Lower lobe of right lung (tissue), 2 donors: ENCODE measurements around the gene HS6ST1. TPM values are rescaled to one million over a fixed set of nuclear protein-coding genes. Genes with fewer than 3 reads are reported as not detected.

ENCODE experiments used
- ATAC-seq, 2 donors: fragments of 200-7000 bp; cut with Tn5 transposase; one replicate each; pipeline ENCODE4 v1.9.1; 2020 to 2022; ENCODE audit warnings: mild to moderate bottlenecking in 2 of 2, moderate library complexity in 2 of 2
- DNase-seq: peaks from one replicate; pipeline ENCODE4 v3.0.0-alpha.2; 2020
- H3K27ac ChIP-seq: fragments of 200-600 bp; one replicate; pipeline ENCODE4 v1.8.0; 2022
- H3K27me3 ChIP-seq: fragments of 200-600 bp; one replicate; pipeline ENCODE4 v1.8.0; 2022; ENCODE audit warnings: low read depth
- H3K36me3 ChIP-seq: fragments of 200-600 bp; one replicate; pipeline ENCODE4 v1.8.0; 2022; ENCODE audit warnings: mild to moderate bottlenecking
- H3K4me1 ChIP-seq: fragments of 200-600 bp; one replicate; pipeline ENCODE4 v1.8.0; 2022
- H3K4me3 ChIP-seq: fragments of 200-600 bp; one replicate; pipeline ENCODE4 v1.8.0; 2022; ENCODE audit warnings: mild to moderate bottlenecking
- H3K9me3 ChIP-seq: fragments of 200-600 bp; one replicate; pipeline ENCODE4 v1.8.0; 2022
- CTCF ChIP-seq: fragments of 200-600 bp; IDR thresholded peaks from one replicate; pipeline ENCODE4 v1.8.0; 2022; ENCODE audit warnings: antibody characterized with exemption, mild to moderate bottlenecking
- intact Hi-C: fragments of 100-400 bp; cut with DNase I; formaldehyde crosslinking; loops from one replicate; pipeline ENCODE4 v1.11.0; 2022
- total RNA-seq: library from RNA; stranded (reverse); fragmentation: NEBNext Ultra II Directional; extraction: Animal tissue kit (Norgen Biotek cat#: 25700); gene quantifications from one replicate; pipeline ENCODE4 v1.2.1, GENCODE V29; 2021
- donor health status: DM: no; HTN: yes; CAD: no; lungs with severe emphysema.

HS6ST1 gene
- total RNA-seq, 1 donor from 2014 or later, result 26.3 TPM

DNA sequence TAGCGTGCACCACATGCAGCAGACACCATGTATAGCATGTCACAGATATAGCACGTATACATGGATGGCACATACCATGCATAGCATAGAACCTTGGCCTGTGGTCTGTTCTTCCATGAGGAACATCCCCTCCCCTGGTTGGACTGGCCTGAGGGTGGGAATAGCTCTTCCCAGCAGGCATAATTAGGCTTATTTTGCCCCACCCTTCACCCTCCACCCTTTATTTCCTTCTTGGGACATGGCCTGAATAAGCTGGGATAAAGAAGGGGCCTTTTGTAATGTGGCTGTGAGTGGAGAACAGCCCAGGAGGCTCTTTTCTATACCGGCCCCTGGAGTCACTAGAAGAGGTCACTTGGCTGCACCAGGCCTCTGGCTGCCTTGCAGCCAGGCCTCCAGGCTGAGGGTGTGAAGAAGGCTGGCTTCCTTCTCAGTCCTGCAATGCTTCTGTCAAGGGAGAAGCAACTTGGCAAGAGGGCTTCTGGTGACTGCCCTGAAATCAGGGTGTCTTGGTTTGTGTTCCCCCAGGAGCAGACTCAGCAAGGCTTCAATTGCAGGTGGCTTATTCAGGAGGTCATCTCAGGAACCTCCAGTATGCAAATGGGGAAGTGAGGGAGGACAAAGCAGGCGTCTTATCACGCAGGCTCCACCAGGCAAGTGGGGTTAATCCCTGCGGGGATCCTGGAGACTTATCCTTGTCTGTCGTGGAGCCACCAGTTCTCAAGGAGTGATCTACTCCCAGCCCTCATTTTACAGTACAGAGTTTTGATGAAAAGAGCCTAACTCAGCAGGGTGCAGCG, 68.2 kb downstream of the HS6ST1 start:
- no peak overlapping the region for H3K27ac ChIP-seq

GRCh38 chr2:128249555-128249954, 69.1 kb downstream of the HS6ST1 start:
- Histone ChIP-seq H3K36me3 (no peaks in the 10 kb centered on the region), H3K4me1 (no peaks in the 10 kb centered on the region), H3K9me3 (no peaks in the 10 kb centered on the region), H3K27me3 (no peaks in the 10 kb centered on the region), H3K27ac (no peak overlapping the region), H3K4me3 (no peak overlapping the region)
- DNase-seq (no peak), ATAC-seq (no peak)
- intact Hi-C loops, result no loop called here
- no peak for TF ChIP-seq CTCF

More for the DNA sequence above, 68.2 kb downstream of the HS6ST1 start:
- intact Hi-C loops, result no loop called here
- TF ChIP-seq CTCF, result no peak
- Histone ChIP-seq H3K27me3 (no peaks in the 10 kb centered on the region), H3K4me1 (no peaks in the 10 kb centered on the region), H3K4me3 (no peak overlapping the region), H3K36me3 (no peaks in the 10 kb centered on the region), H3K9me3 (no peaks in the 10 kb centered on the region)
- ATAC-seq, result no peak
- no peak for DNase-seq

GRCh38 chr2:128245813-128246212, 72.9 kb downstream of the HS6ST1 start:
- TF ChIP-seq CTCF, result no peak
- ATAC-seq, result no peak
- no peak for DNase-seq
- Histone ChIP-seq H3K4me3 (no peak overlapping the region), H3K27me3 (no peaks in the 10 kb centered on the region), H3K36me3 (no peaks in the 10 kb centered on the region), H3K27ac (no peak overlapping the region), H3K4me1 (no peaks in the 10 kb centered on the region), H3K9me3 (no peaks in the 10 kb centered on the region)
- intact Hi-C loops, result no loop called here

GRCh38 chr2:128241896-128242295, 76.8 kb downstream of the HS6ST1 start:
- no peak for TF ChIP-seq CTCF
- Histone ChIP-seq H3K36me3 (no peaks in the 10 kb centered on the region), H3K4me1 (no peaks in the 10 kb centered on the region), H3K27ac (no peak overlapping the region), H3K4me3 (no peak overlapping the region), H3K27me3 (no peaks in the 10 kb centered on the region), H3K9me3 (no peaks in the 10 kb centered on the region)
- intact Hi-C loops, result no loop called here
- no peak for ATAC-seq
- no peak for DNase-seq

GRCh38 chr2:128237911-128238697, 80.6 kb downstream of the HS6ST1 start:
- TF ChIP-seq CTCF, result no peak
- no peak overlapping the region for H3K4me3 ChIP-seq
- H3K9me3 ChIP-seq, result no peaks in the 10 kb centered on the region
- H3K36me3 ChIP-seq, result no peaks in the 10 kb centered on the region
- intact Hi-C loops, result no loop called here
- H3K4me1 ChIP-seq, result peaks cover 4% of the 10 kb centered on the region
- ATAC-seq (no peak), DNase-seq (no peak)
- no peaks in the 10 kb centered on the region for H3K27me3 ChIP-seq
- H3K27ac ChIP-seq, result no peak overlapping the region
